Measurements from ENCODE around the gene KCND3.

The KCND3 gene

GRCh38 chr1:111776861-111777260 lies 212.6 kb downstream of the KCND3 start:
- DNase-seq (ENCODE audit: low spot score) (no peak), ATAC-seq (ENCODE audit: low read depth) (no peak)
- no peaks in the 10 kb centered on the region for H3K36me3 ChIP-seq (ENCODE audit: low read depth)
- H3K27ac ChIP-seq (ENCODE audit: poor library complexity, severe bottlenecking): no peak overlapping the region
- H3K4me3 ChIP-seq (ENCODE audit: severe bottlenecking): no peak overlapping the region
- no peak for TF ChIP-seq CTCF (IDR thresholded peaks at IDR 0.05; ENCODE audit: poor library complexity, severe bottlenecking)
- no peaks in the 10 kb centered on the region for H3K9me3 ChIP-seq (ENCODE audit: severe bottlenecking)
- H3K4me1 ChIP-seq (ENCODE audit: insufficient read depth, poor library complexity, severe bottlenecking): no peaks in the 10 kb centered on the region
- no peaks in the 10 kb centered on the region for H3K27me3 ChIP-seq (ENCODE audit: insufficient read depth, poor library complexity, severe bottlenecking)

GRCh38 chr1:111776391-111776790 lies 213.1 kb downstream of the KCND3 start:
- Histone ChIP-seq H3K27ac (ENCODE audit: poor library complexity, severe bottlenecking) (no peak overlapping the region), H3K27me3 (ENCODE audit: insufficient read depth, poor library complexity, severe bottlenecking) (no peaks in the 10 kb centered on the region), H3K9me3 (ENCODE audit: severe bottlenecking) (no peaks in the 10 kb centered on the region), H3K4me1 (ENCODE audit: insufficient read depth, poor library complexity, severe bottlenecking) (no peaks in the 10 kb centered on the region), H3K36me3 (ENCODE audit: low read depth) (no peaks in the 10 kb centered on the region), H3K4me3 (ENCODE audit: severe bottlenecking) (no peak overlapping the region)
- no peak for DNase-seq (ENCODE audit: low spot score)
- no peak for TF ChIP-seq CTCF (IDR thresholded peaks at IDR 0.05; ENCODE audit: poor library complexity, severe bottlenecking)
- no peak for ATAC-seq (ENCODE audit: low read depth)

- Histone ChIP-seq H3K9me3 (ENCODE audit: severe bottlenecking) (no peaks in the 10 kb centered on the region), H3K27me3 (ENCODE audit: insufficient read depth, poor library complexity, severe bottlenecking) (no peaks in the 10 kb centered on the region), H3K27ac (ENCODE audit: poor library complexity, severe bottlenecking) (no peak overlapping the region), H3K4me3 (ENCODE audit: severe bottlenecking) (no peak overlapping the region), H3K4me1 (ENCODE audit: insufficient read depth, poor library complexity, severe bottlenecking) (no peaks in the 10 kb centered on the region), H3K36me3 (ENCODE audit: low read depth) (no peaks in the 10 kb centered on the region)
- DNase-seq (ENCODE audit: low spot score) (no peak), ATAC-seq (ENCODE audit: low read depth) (no peak)
- no peak for TF ChIP-seq CTCF (IDR thresholded peaks at IDR 0.05; ENCODE audit: poor library complexity, severe bottlenecking)
Observed at GRCh38 chr1:111775966-111776365, 213.5 kb downstream of the KCND3 start.

- DNase-seq (ENCODE audit: low spot score) (no peak), ATAC-seq (ENCODE audit: low read depth) (no peak)
- TF ChIP-seq CTCF (IDR thresholded peaks at IDR 0.05; ENCODE audit: poor library complexity, severe bottlenecking): no peak
- Histone ChIP-seq H3K27me3 (ENCODE audit: insufficient read depth, poor library complexity, severe bottlenecking) (no peaks in the 10 kb centered on the region), H3K9me3 (ENCODE audit: severe bottlenecking) (no peaks in the 10 kb centered on the region), H3K4me3 (ENCODE audit: severe bottlenecking) (no peak overlapping the region), H3K36me3 (ENCODE audit: low read depth) (peaks cover 34% of the 10 kb centered on the region), H3K4me1 (ENCODE audit: insufficient read depth, poor library complexity, severe bottlenecking) (no peaks in the 10 kb centered on the region), H3K27ac (ENCODE audit: poor library complexity, severe bottlenecking) (no peak overlapping the region)
Observed at GRCh38 chr1:111770916-111771315, 218.6 kb downstream of the KCND3 start.

GRCh38 chr1:111769517-111770146 lies 219.8 kb downstream of the KCND3 start:
- H3K27me3 ChIP-seq (ENCODE audit: insufficient read depth, poor library complexity, severe bottlenecking): no peaks in the 10 kb centered on the region
- DNase-seq (ENCODE audit: low spot score): no peak
- no peaks in the 10 kb centered on the region for H3K9me3 ChIP-seq (ENCODE audit: severe bottlenecking)
- H3K27ac ChIP-seq (ENCODE audit: poor library complexity, severe bottlenecking): no peak overlapping the region
- H3K4me1 ChIP-seq (ENCODE audit: insufficient read depth, poor library complexity, severe bottlenecking): no peaks in the 10 kb centered on the region
- peak; percentile 91 for TF ChIP-seq CTCF (IDR thresholded peaks at IDR 0.05; ENCODE audit: poor library complexity, severe bottlenecking)
- H3K36me3 ChIP-seq (ENCODE audit: low read depth): peaks cover 47% of the 10 kb centered on the region
- peak; percentile 49; the same call in 2 of the 3 replicates for ATAC-seq (ENCODE audit: low read depth)
- no peak overlapping the region for H3K4me3 ChIP-seq (ENCODE audit: severe bottlenecking)
